ENCODE results near the gene WNT9A.

Gene WNT9A

GRCh38 chr1:227889047-227889862 is 58.5 kb downstream of the WNT9A start:
- no peaks in the 10 kb centered on the region for H3K9me3 ChIP-seq (ENCODE audit: control insufficient read depth, insufficient read depth, low read length)
- no peak overlapping the region for H3K4me2 ChIP-seq (ENCODE audit: low read length)
- no peaks in the 10 kb centered on the region for H3K36me3 ChIP-seq (ENCODE audit: control insufficient read depth, low read length)
- no peak for TF ChIP-seq EZH2phosphoT487 (IDR thresholded peaks at IDR 0.05; ENCODE audit: borderline replicate concordance, low read length)
- TF ChIP-seq, protein P1, sequence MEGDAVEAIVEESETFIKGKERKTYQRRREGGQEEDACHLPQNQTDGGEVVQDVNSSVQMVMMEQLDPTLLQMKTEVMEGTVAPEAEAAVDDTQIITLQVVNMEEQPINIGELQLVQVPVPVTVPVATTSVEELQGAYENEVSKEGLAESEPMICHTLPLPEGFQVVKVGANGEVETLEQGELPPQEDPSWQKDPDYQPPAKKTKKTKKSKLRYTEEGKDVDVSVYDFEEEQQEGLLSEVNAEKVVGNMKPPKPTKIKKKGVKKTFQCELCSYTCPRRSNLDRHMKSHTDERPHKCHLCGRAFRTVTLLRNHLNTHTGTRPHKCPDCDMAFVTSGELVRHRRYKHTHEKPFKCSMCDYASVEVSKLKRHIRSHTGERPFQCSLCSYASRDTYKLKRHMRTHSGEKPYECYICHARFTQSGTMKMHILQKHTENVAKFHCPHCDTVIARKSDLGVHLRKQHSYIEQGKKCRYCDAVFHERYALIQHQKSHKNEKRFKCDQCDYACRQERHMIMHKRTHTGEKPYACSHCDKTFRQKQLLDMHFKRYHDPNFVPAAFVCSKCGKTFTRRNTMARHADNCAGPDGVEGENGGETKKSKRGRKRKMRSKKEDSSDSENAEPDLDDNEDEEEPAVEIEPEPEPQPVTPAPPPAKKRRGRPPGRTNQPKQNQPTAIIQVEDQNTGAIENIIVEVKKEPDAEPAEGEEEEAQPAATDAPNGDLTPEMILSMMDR (IDR thresholded peaks at IDR 0.05; ENCODE audit: low read depth, low read length, poor library complexity, severe bottlenecking): no peak
- H3K9me2 ChIP-seq (replicated peaks; ENCODE audit: control insufficient read depth, low read length): no peaks in the 10 kb centered on the region
- H3K79me2 ChIP-seq (ENCODE audit: control insufficient read depth, low read length): no peaks in the 10 kb centered on the region
- no peaks in the 10 kb centered on the region for H4K20me1 ChIP-seq (ENCODE audit: control insufficient read depth, insufficient read depth, low read depth, low read length)
- H3K4me3 ChIP-seq (ENCODE audit: low read length): no peak overlapping the region
- no peaks in the 10 kb centered on the region for H3K4me1 ChIP-seq (ENCODE audit: control insufficient read depth, low read length)
- no peak overlapping the region for H3K27ac ChIP-seq (ENCODE audit: low read depth, low read length)
- no peaks in the 10 kb centered on the region for H3F3A ChIP-seq (ENCODE audit: control insufficient read depth, insufficient read depth)
- no peaks in the 10 kb centered on the region for H3K27me3 ChIP-seq (ENCODE audit: control insufficient read depth, low read length)

DNA sequence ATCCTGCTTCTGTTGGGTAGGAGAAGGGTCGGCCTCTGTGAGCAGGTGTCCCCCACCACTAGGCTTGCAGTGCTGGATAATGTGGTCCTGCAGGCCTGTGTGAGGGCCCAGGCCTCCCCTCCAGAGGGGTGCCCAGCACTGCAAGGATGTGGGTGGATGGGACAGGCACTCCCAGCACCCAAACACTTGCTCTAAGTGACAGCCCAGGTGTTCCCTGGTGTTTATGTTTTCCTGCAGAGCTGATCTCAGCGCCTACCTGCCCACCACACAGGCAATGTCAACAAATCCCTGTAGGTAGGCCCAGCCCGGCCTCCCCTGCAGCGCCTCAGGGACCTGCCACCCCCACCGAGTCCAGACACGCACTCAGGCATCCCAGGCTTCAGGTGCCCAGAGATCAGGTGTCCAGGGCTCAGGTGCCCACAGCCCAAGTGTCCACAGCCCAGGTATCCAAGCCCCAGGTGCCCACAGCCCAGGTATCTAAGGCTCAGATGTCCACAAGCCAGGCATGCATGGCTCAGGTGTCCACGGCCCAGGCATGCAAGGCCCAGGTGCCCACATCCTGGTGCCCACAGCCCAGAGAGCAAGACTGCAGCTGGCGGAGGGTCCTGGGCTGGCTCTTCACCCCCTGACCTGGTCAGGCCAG is 59.2 kb downstream of the WNT9A start:
- no peaks in the 10 kb centered on the region for H3K36me3 ChIP-seq (ENCODE audit: control insufficient read depth, low read length)
- no peaks in the 10 kb centered on the region for H3K79me2 ChIP-seq (ENCODE audit: control insufficient read depth, low read length)
- no peak overlapping the region for H3K27ac ChIP-seq (ENCODE audit: low read depth, low read length)
- H3K4me1 ChIP-seq (ENCODE audit: control insufficient read depth, low read length): no peaks in the 10 kb centered on the region
- H3F3A ChIP-seq (ENCODE audit: control insufficient read depth, insufficient read depth): no peaks in the 10 kb centered on the region
- no peak for TF ChIP-seq EZH2phosphoT487 (IDR thresholded peaks at IDR 0.05; ENCODE audit: borderline replicate concordance, low read length)
- TF ChIP-seq, protein P1 (IDR thresholded peaks at IDR 0.05; ENCODE audit: low read depth, low read length, poor library complexity, severe bottlenecking): no peak
- no peak overlapping the region for H3K4me2 ChIP-seq (ENCODE audit: low read length)
- H3K4me3 ChIP-seq (ENCODE audit: low read length): no peak overlapping the region
- H3K9me2 ChIP-seq (replicated peaks; ENCODE audit: control insufficient read depth, low read length): no peaks in the 10 kb centered on the region
- no peaks in the 10 kb centered on the region for H4K20me1 ChIP-seq (ENCODE audit: control insufficient read depth, insufficient read depth, low read depth, low read length)
- no peaks in the 10 kb centered on the region for H3K9me3 ChIP-seq (ENCODE audit: control insufficient read depth, insufficient read depth, low read length)
- no peaks in the 10 kb centered on the region for H3K27me3 ChIP-seq (ENCODE audit: control insufficient read depth, low read length)

- no peaks in the 10 kb centered on the region for H3K9me3 ChIP-seq (ENCODE audit: control insufficient read depth, insufficient read depth, low read length)
- H4K20me1 ChIP-seq (ENCODE audit: control insufficient read depth, insufficient read depth, low read depth, low read length): no peaks in the 10 kb centered on the region
- H3K4me3 ChIP-seq (ENCODE audit: low read length): no peak overlapping the region
- no peak overlapping the region for H3K27ac ChIP-seq (ENCODE audit: low read depth, low read length)
- TF ChIP-seq EZH2phosphoT487 (IDR thresholded peaks at IDR 0.05; ENCODE audit: borderline replicate concordance, low read length): no peak
- TF ChIP-seq, protein P1 (IDR thresholded peaks at IDR 0.05; ENCODE audit: low read depth, low read length, poor library complexity, severe bottlenecking): no peak
- no peak overlapping the region; the same call in 1 of the 2 replicates for H3K4me2 ChIP-seq (ENCODE audit: low read length)
- no peaks in the 10 kb centered on the region for H3F3A ChIP-seq (ENCODE audit: control insufficient read depth, insufficient read depth)
- H3K27me3 ChIP-seq (ENCODE audit: control insufficient read depth, low read length): no peaks in the 10 kb centered on the region
- no peaks in the 10 kb centered on the region for H3K79me2 ChIP-seq (ENCODE audit: control insufficient read depth, low read length)
- no peaks in the 10 kb centered on the region for H3K36me3 ChIP-seq (ENCODE audit: control insufficient read depth, low read length)
- no peaks in the 10 kb centered on the region for H3K4me1 ChIP-seq (ENCODE audit: control insufficient read depth, low read length)
- no peaks in the 10 kb centered on the region for H3K9me2 ChIP-seq (replicated peaks; ENCODE audit: control insufficient read depth, low read length)
These were observed 59.9 kb downstream of the WNT9A start for GRCh38 chr1:227887697-227888403.
